SU-DHL-6 (cell line): Measurements from ENCODE around the gene STX16.

Experiments used
- H2AFZ ChIP-seq: fragments of 200-600 bp; sonication (generic); 2 replicates; pipeline ENCODE4 v1.6.1; 2014; ENCODE audit warnings: low read depth, mild to moderate bottlenecking, moderate library complexity, mixed read lengths, antibody characterized with exemption, low read length; ENCODE audit not compliant: severe bottlenecking
- H3F3A ChIP-seq: fragments of 200-600 bp; shearing (Covaris generic); 2 replicates; pipeline ENCODE4 v1.6.0; 2016; ENCODE audit warnings: antibody characterized with exemption, mild to moderate bottlenecking; ENCODE audit not compliant: insufficient read depth
- H3K27ac ChIP-seq: fragments of 200-600 bp; sonication (generic); 2 replicates; pipeline ENCODE4 v1.5.1; 2016; ENCODE audit warnings: low read depth, mild to moderate bottlenecking, low read length, moderate library complexity, mixed read lengths
- H3K27me3 ChIP-seq: fragments of 200-600 bp; sonication (generic), shearing (Covaris generic); 2 replicates; pipeline ENCODE4 v1.6.0; 2014; ENCODE audit warnings: mild to moderate bottlenecking, low read length
- H3K36me3 ChIP-seq: fragments of 200-600 bp; sonication (generic); 2 replicates; pipeline ENCODE4 v1.6.1; 2014; ENCODE audit warnings: mild to moderate bottlenecking, low read length, mixed read lengths
- H3K4me2 ChIP-seq: fragments of 300-600, 200-600 bp; shearing (Covaris generic), sonication (generic); 2 replicates; pipeline ENCODE4 v1.6.0; 2014; ENCODE audit warnings: low read length, low read depth, mild to moderate bottlenecking; ENCODE audit not compliant: poor library complexity, severe bottlenecking
- H3K4me3 ChIP-seq: fragments of 200-600 bp; sonication (generic); 2 replicates; pipeline ENCODE4 v1.5.1; 2014; ENCODE audit warnings: antibody characterized with exemption, low read length, mild to moderate bottlenecking, mixed read lengths; ENCODE audit not compliant: insufficient read depth, poor library complexity, severe bottlenecking
- H3K79me2 ChIP-seq: fragments of 200-600 bp; sonication (generic); 2 replicates; pipeline ENCODE4 v1.6.1; 2014; ENCODE audit warnings: mild to moderate bottlenecking, low read length, moderate library complexity; ENCODE audit not compliant: insufficient read depth
- H3K9ac ChIP-seq: fragments of 200-600 bp; sonication (generic); 2 replicates; pipeline ENCODE4 v1.7.0; 2014; ENCODE audit warnings: mild to moderate bottlenecking, low read length
- H3K9me2 ChIP-seq: fragments of 200-600 bp; sonication (generic); replicated peaks from 2 replicates; pipeline ENCODE4 v1.6.1; 2014; ENCODE audit warnings: low read length; ENCODE audit not compliant: insufficient read depth
- H3K9me3 ChIP-seq: fragments of 200-600 bp; sonication (generic); 2 replicates; pipeline ENCODE4 v1.6.1; 2014; ENCODE audit warnings: low read length, mixed read lengths; ENCODE audit not compliant: insufficient read depth
- H4K20me1 ChIP-seq: fragments of 200-600 bp; sonication (generic); 2 replicates; pipeline ENCODE4 v1.6.1; 2014; ENCODE audit warnings: low read depth, mild to moderate bottlenecking, antibody characterized with exemption, low read length, moderate library complexity, mixed read lengths
- CTCF ChIP-seq: fragments of 200-600 bp; sonication (generic); IDR thresholded peaks from one replicate; pipeline ENCODE4 v1.5.1; 2017; ENCODE audit warnings: antibody characterized with exemption, mild to moderate bottlenecking, low read length, moderate library complexity; ENCODE audit not compliant: insufficient read depth, poor library complexity, severe bottlenecking
- EZH2phosphoT487 ChIP-seq: fragments of 200-600 bp; sonication (generic), shearing (Covaris generic); conservative IDR thresholded peaks from 2 replicates; pipeline ENCODE4 v1.6.1; 2018; ENCODE audit warnings: mild to moderate bottlenecking, antibody characterized with exemption, low read length, moderate library complexity, mixed read lengths

STX16 gene

GRCh38 chr20:58658760-58659159, 7.7 kb downstream of the STX16 start:
- H4K20me1 ChIP-seq, result peaks cover 33% of the 10 kb centered on the region
- no peaks in the 10 kb centered on the region for H3K9me3 ChIP-seq
- no peaks in the 10 kb centered on the region for H3K27me3 ChIP-seq
- H3K36me3 ChIP-seq, result peaks cover 8% of the 10 kb centered on the region; the same call in 1 of the 2 replicates
- H2AFZ ChIP-seq, result no peak overlapping the region
- no peak overlapping the region for H3K9ac ChIP-seq
- no peak overlapping the region for H3K27ac ChIP-seq
- no peak for TF ChIP-seq EZH2phosphoT487
- no peak for TF ChIP-seq CTCF
- no peaks in the 10 kb centered on the region for H3K9me2 ChIP-seq
- H3K4me3 ChIP-seq, result no peak overlapping the region
- H3K79me2 ChIP-seq, result peaks cover 93% of the 10 kb centered on the region
- H3F3A ChIP-seq, result peaks cover 4% of the 10 kb centered on the region; the same call in 1 of the 2 replicates
- no peak overlapping the region for H3K4me2 ChIP-seq

GRCh38 chr20:58659841-58660240, 8.8 kb downstream of the STX16 start:
- Histone ChIP-seq H3K9ac (no peak overlapping the region), H3K79me2 (peaks cover 90% of the 10 kb centered on the region), H3K27me3 (no peaks in the 10 kb centered on the region), H4K20me1 (peaks cover 33% of the 10 kb centered on the region), H3F3A (no peaks in the 10 kb centered on the region; the same call in 1 of the 2 replicates), H3K36me3 (peaks cover 8% of the 10 kb centered on the region; the same call in 1 of the 2 replicates), H3K4me2 (no peak overlapping the region), H3K9me2 (no peaks in the 10 kb centered on the region), H3K27ac (no peak overlapping the region), H2AFZ (no peak overlapping the region), H3K9me3 (no peaks in the 10 kb centered on the region), H3K4me3 (no peak overlapping the region)
- TF ChIP-seq EZH2phosphoT487 (no peak), CTCF (no peak)

GRCh38 chr20:58660855-58661597, 9.9 kb downstream of the STX16 start:
- no peak for TF ChIP-seq EZH2phosphoT487
- no peak for TF ChIP-seq CTCF
- peaks cover 90% of the 10 kb centered on the region for H3K79me2 ChIP-seq
- H3K27me3 ChIP-seq, result no peaks in the 10 kb centered on the region
- no peaks in the 10 kb centered on the region for H3K9me2 ChIP-seq
- peaks cover 33% of the 10 kb centered on the region for H4K20me1 ChIP-seq
- H3K4me2 ChIP-seq, result no peak overlapping the region
- H3K4me3 ChIP-seq, result no peak overlapping the region
- H3K36me3 ChIP-seq, result 0 out of 2 replicates have a peak, but pooled peaks cover 5% of the 10 kb centered on the region
- H3K9me3 ChIP-seq, result no peaks in the 10 kb centered on the region
- no peak overlapping the region for H3K27ac ChIP-seq
- no peaks in the 10 kb centered on the region; the same call in 1 of the 2 replicates for H3F3A ChIP-seq
- H3K9ac ChIP-seq, result no peak overlapping the region
- no peak overlapping the region for H2AFZ ChIP-seq
